MCF 10A (cell line): ENCODE data around the gene ZIC5. TPM values are rescaled to one million over a fixed set of nuclear protein-coding genes. Genes with fewer than 3 reads are reported as not detected.

Experiments
- BruUV-seq: library from RNA; stranded (reverse); fragments of 400-500 nt; replicated peaks from 2 replicates; lab custom pipeline; 2021; lab: Mats Ljungman, UMichigan
- CTCF ChIA-PET: fragments of 300-600 bp; sonication (Branson Sonifier 250); formaldehyde crosslinking; extraction: SDS; loops from one replicate; lab custom pipeline; 2021; ENCODE audit warnings: antibody characterized with exemption, inconsistent platforms; lab: Yijun Ruan, JAX
- POLR2A ChIA-PET: fragments of 300-600, 350-650 bp; sonication (Branson Sonifier 250); formaldehyde crosslinking; extraction: SDS; loops from one replicate; lab custom pipeline; 2020; ENCODE audit warnings: antibody characterized with exemption, inconsistent platforms; lab: Yijun Ruan, JAX
- DNase-seq: peaks from one replicate; pipeline ENCODE4 v3.0.0-alpha.2; 2018; ENCODE audit not compliant: unreplicated experiment
- H3K27ac Mint-ChIP-seq: one replicate; pipeline ENCODE4 v1.8.0; 2022; ENCODE audit warnings: mild to moderate bottlenecking, low read depth, mixed read lengths; ENCODE audit not compliant: unreplicated experiment
- H3K27me3 Mint-ChIP-seq: one replicate; pipeline ENCODE4 v1.8.0; 2022; ENCODE audit warnings: mixed read lengths; ENCODE audit not compliant: insufficient read depth, unreplicated experiment
- H3K36me3 Mint-ChIP-seq: one replicate; pipeline ENCODE4 v1.8.0; 2022; ENCODE audit warnings: mild to moderate bottlenecking, moderate library complexity, mixed read lengths; ENCODE audit not compliant: insufficient read depth, unreplicated experiment
- H3K4me1 Mint-ChIP-seq: one replicate; pipeline ENCODE4 v1.8.0; 2022; ENCODE audit warnings: mixed read lengths; ENCODE audit not compliant: insufficient read depth, unreplicated experiment
- H3K4me3 Mint-ChIP-seq: one replicate; pipeline ENCODE4 v1.8.0; 2022; ENCODE audit warnings: mild to moderate bottlenecking, moderate library complexity, mixed read lengths; ENCODE audit not compliant: unreplicated experiment
- H3K9me3 Mint-ChIP-seq: one replicate; pipeline ENCODE4 v1.8.0; 2022; ENCODE audit warnings: mixed read lengths; ENCODE audit not compliant: unreplicated experiment
- CTCF ChIP-seq: fragments of 200-600 bp; IDR thresholded peaks from one replicate; pipeline ENCODE4 v1.8.0; 2022; ENCODE audit warnings: antibody characterized with exemption, mild to moderate bottlenecking; ENCODE audit not compliant: unreplicated experiment
- intact Hi-C: fragments of 100-400 bp; cut with micrococcal nuclease; formaldehyde crosslinking; loops from 2 replicates; pipeline ENCODE4 v1.14.1; 2022
- total RNA-seq: library from RNA; stranded (reverse); gene quantifications from 2 replicates; pipeline ENCODE4 v1.2.3, GENCODE V29; 2022

Gene ZIC5
- total RNA-seq, 1 experiment from 2014 or later: not detected

- Mint-ChIP-seq H3K27me3 (no peaks in the 10 kb centered on the region), H3K4me3 (no peak overlapping the region), H3K27ac (no peak overlapping the region), H3K36me3 (no peaks in the 10 kb centered on the region), H3K4me1 (no peaks in the 10 kb centered on the region), H3K9me3 (no peaks in the 10 kb centered on the region)
- CTCF ChIA-PET: no interaction called here
- no peak for TF ChIP-seq CTCF
- DNase-seq: no peak
- POLR2A ChIA-PET: no interaction called here
- intact Hi-C loops: no loop called here
- BruUV-seq: no TSS peak
Measured at GRCh38 chr13:99956473-99957349, 14.9 kb downstream of the ZIC5 start.

- intact Hi-C loops: no loop called here
- TF ChIP-seq CTCF: no peak
- no peak overlapping the region for H3K27ac Mint-ChIP-seq
- H3K27me3 Mint-ChIP-seq: no peaks in the 10 kb centered on the region
- ChIA-PET POLR2A (no interaction called here), CTCF (no interaction called here)
- H3K36me3 Mint-ChIP-seq: no peaks in the 10 kb centered on the region
- H3K4me3 Mint-ChIP-seq: no peak overlapping the region
- BruUV-seq: no TSS peak
- H3K9me3 Mint-ChIP-seq: no peaks in the 10 kb centered on the region
- DNase-seq: no peak
- H3K4me1 Mint-ChIP-seq: no peaks in the 10 kb centered on the region
Measured at GRCh38 chr13:99955747-99956472, 15.7 kb downstream of the ZIC5 start.

- intact Hi-C loops: no loop called here
- no peak overlapping the region for H3K27ac Mint-ChIP-seq
- H3K4me3 Mint-ChIP-seq: no peak overlapping the region
- no peak for TF ChIP-seq CTCF
- no TSS peak for BruUV-seq
- H3K4me1 Mint-ChIP-seq: no peaks in the 10 kb centered on the region
- no peaks in the 10 kb centered on the region for H3K27me3 Mint-ChIP-seq
- ChIA-PET CTCF (interaction anchor here (0.5 to 0.7 kb wide), 2 partner anchors 23 to 300 kb away, joined by 3 to 4 read pairs; no protein-coding TSS in a partner anchor), POLR2A (no interaction called here)
- DNase-seq: no peak
- H3K36me3 Mint-ChIP-seq: no peaks in the 10 kb centered on the region
- no peaks in the 10 kb centered on the region for H3K9me3 Mint-ChIP-seq
Measured at GRCh38 chr13:99955107-99955746, 16.3 kb downstream of the ZIC5 start.
